Left lung (tissue), 10 donors: ENCODE data around the gene RUVBL2. TPM values are rescaled to one million over a fixed set of nuclear protein-coding genes. Genes with fewer than 3 reads are reported as not detected.

Source experiments
- ATAC-seq: fragments of 200-7000 bp; cut with Tn5 transposase; one replicate; pipeline ENCODE4 v1.9.1; 2020; ENCODE audit warnings: moderate library complexity
- DNase-seq, 4 donors: peaks; one replicate each; pipeline ENCODE4 v3.0.0-alpha.2; 2013 to 2020
- H3K27ac ChIP-seq, 2 donors: fragments of 200-600 bp; sonication (generic) in 1 of 2; one replicate each; pipeline versions ENCODE4 v1.5.0 to v1.8.0; 2020 to 2021
- H3K27me3 ChIP-seq, 2 donors: fragments of 200-600 bp; sonication (generic) in 1 of 2; one replicate each; pipeline versions ENCODE4 v1.5.0 to v1.8.0; 2020 to 2021
- H3K36me3 ChIP-seq, 2 donors: fragments of 200-600 bp; sonication (generic) in 1 of 2; one replicate each; pipeline versions ENCODE4 v1.5.0 to v1.8.0; 2020 to 2021
- H3K4me1 ChIP-seq, 2 donors: fragments of 200-600 bp; one replicate each; pipeline ENCODE4 v1.8.0; 2021
- H3K4me3 ChIP-seq, 2 donors: fragments of 200-600 bp; sonication (generic) in 1 of 2; one replicate each; pipeline versions ENCODE4 v1.5.0 to v1.8.0; 2020 to 2021; ENCODE audit warnings: mild to moderate bottlenecking in 1 of 2
- H3K9me3 ChIP-seq, 2 donors: fragments of 200-600 bp; sonication (generic) in 1 of 2; one replicate each; pipeline versions ENCODE4 v1.5.0 to v1.8.0; 2020 to 2021
- CTCF ChIP-seq, 2 donors: fragments of 200-600 bp; sonication (generic) in 1 of 2; IDR thresholded peaks; one replicate each; pipeline versions ENCODE4 v1.5.0 to v1.8.0; 2021; ENCODE audit warnings: antibody characterized with exemption in 2 of 2
- intact Hi-C, 2 donors: fragments of 100-400 bp; cut with DNase I; formaldehyde crosslinking; loops; one replicate each; pipeline versions ENCODE4 v1.11.2 to v1.14.2; 2022
- polyA plus RNA-seq, 6 donors: library from polyadenylated mRNA; unstranded; fragments of 120-200 nt; gene quantifications; one replicate each; pipeline ENCODE4 v1.2.1, GENCODE V29; 2013; ENCODE audit not compliant: insufficient read length in 6 of 6
- total RNA-seq, 2 donors: library from RNA; stranded (reverse); fragmentation: NEBNext Ultra II Directional; extraction: Animal tissue kit (Norgen Biotek cat#: 25700); gene quantifications; one replicate each; pipeline ENCODE4 v1.2.1, GENCODE V29; 2021
- donor health status: DM: no; HTN: yes; CAD: no.
- donor health status: DM: no; HTN: no; CAD: no.

RUVBL2 gene
- total and polyA plus RNA-seq, 8 donors, result 46.6 to 83.7 (median 73.9) TPM

- Histone ChIP-seq H3K27me3 (no peaks in the 10 kb centered on the region), H3K27ac (no peak overlapping the region), H3K9me3 (peaks cover 0 to 11% of the 10 kb centered on the region in 2 donors), H3K4me1 (no peaks in the 10 kb centered on the region), H3K4me3 (no peak overlapping the region), H3K36me3 (no peaks in the 10 kb centered on the region)
- ATAC-seq, result no peak
- no peak for DNase-seq
- TF ChIP-seq CTCF (IDR thresholded peaks at IDR 0.05), result no peak
- intact Hi-C loops, result no loop called here
These were observed 47.0 kb upstream of the RUVBL2 start for GRCh38 chr19:48946463-48947257.

GRCh38 chr19:48947258-48947542, 46.5 kb upstream of the RUVBL2 start:
- no peak for TF ChIP-seq CTCF (IDR thresholded peaks at IDR 0.05)
- no peak for ATAC-seq
- no peak overlapping the region for H3K4me3 ChIP-seq
- no peaks in the 10 kb centered on the region for H3K27me3 ChIP-seq
- H3K36me3 ChIP-seq, result no peaks in the 10 kb centered on the region
- DNase-seq, result no peak
- no peaks in the 10 kb centered on the region for H3K4me1 ChIP-seq
- no peak overlapping the region for H3K27ac ChIP-seq
- peaks cover 0 to 11% of the 10 kb centered on the region in 2 donors for H3K9me3 ChIP-seq
- intact Hi-C loops, result no loop called here

- Histone ChIP-seq H3K36me3 (no peaks in the 10 kb centered on the region), H3K4me3 (no peak overlapping the region), H3K9me3 (peaks cover 0 to 11% of the 10 kb centered on the region in 2 donors), H3K4me1 (peaks cover 0 to 2% of the 10 kb centered on the region in 2 donors), H3K27me3 (no peaks in the 10 kb centered on the region), H3K27ac (no peak overlapping the region)
- DNase-seq (no peak), ATAC-seq (no peak)
- TF ChIP-seq CTCF (IDR thresholded peaks at IDR 0.05), result no peak
- intact Hi-C loops, result no loop called here
These were observed 43.5 kb upstream of the RUVBL2 start for GRCh38 chr19:48950159-48950558.

- ATAC-seq, result no peak
- peaks cover 6 to 10% of the 10 kb centered on the region in 2 donors for H3K4me1 ChIP-seq
- H3K4me3 ChIP-seq, result no peak overlapping the region
- no peak for TF ChIP-seq CTCF (IDR thresholded peaks at IDR 0.05)
- H3K9me3 ChIP-seq, result peaks cover 0 to 11% of the 10 kb centered on the region in 2 donors
- no peaks in the 10 kb centered on the region for H3K27me3 ChIP-seq
- peaks cover 0 to 1% of the 10 kb centered on the region in 2 donors for H3K36me3 ChIP-seq
- no peak overlapping the region for H3K27ac ChIP-seq
- intact Hi-C loops, result no loop called here
- DNase-seq, result no peak
These were observed 42.7 kb upstream of the RUVBL2 start for GRCh38 chr19:48950830-48951519.

GRCh38 chr19:48953141-48953540, 40.5 kb upstream of the RUVBL2 start:
- DNase-seq (no peak), ATAC-seq (no peak)
- Histone ChIP-seq H3K4me1 (peaks cover 7 to 15% of the 10 kb centered on the region in 2 donors), H3K27ac (no peak overlapping the region), H3K9me3 (no peaks in the 10 kb centered on the region), H3K4me3 (no peak overlapping the region), H3K36me3 (peaks cover 0 to 6% of the 10 kb centered on the region in 2 donors), H3K27me3 (no peaks in the 10 kb centered on the region)
- TF ChIP-seq CTCF (IDR thresholded peaks at IDR 0.05), result no peak
- intact Hi-C loops, result no loop called here
